ENCODE data around the gene CRB3.

Gene CRB3

GRCh38 chr19:6443986-6444385 is 20.1 kb upstream of the CRB3 start:
- DNase-seq (ENCODE audit: low spot score), result no peak
- TF ChIP-seq CTCF (IDR thresholded peaks at IDR 0.05; ENCODE audit: extremely low read depth, missing control alignments), result no peak

GRCh38 chr19:6446452-6446851 is 17.6 kb upstream of the CRB3 start:
- DNase-seq (ENCODE audit: low spot score), result no peak
- TF ChIP-seq CTCF (IDR thresholded peaks at IDR 0.05; ENCODE audit: extremely low read depth, missing control alignments), result no peak

GRCh38 chr19:6448045-6448444 is 16.0 kb upstream of the CRB3 start:
- no peak for DNase-seq (ENCODE audit: low spot score)
- no peak for TF ChIP-seq CTCF (IDR thresholded peaks at IDR 0.05; ENCODE audit: extremely low read depth, missing control alignments)

- DNase-seq (ENCODE audit: low spot score), result no peak
- TF ChIP-seq CTCF (IDR thresholded peaks at IDR 0.05; ENCODE audit: extremely low read depth, missing control alignments), result no peak
Measured at GRCh38 chr19:6450166-6450565, 13.9 kb upstream of the CRB3 start.

- DNase-seq (ENCODE audit: low spot score), result no peak
Measured at GRCh38 chr19:6451583-6452222, 12.4 kb upstream of the CRB3 start.

GRCh38 chr19:6452223-6452614 is 11.9 kb upstream of the CRB3 start:
- TF ChIP-seq CTCF (IDR thresholded peaks at IDR 0.05; ENCODE audit: extremely low read depth, missing control alignments), result no peak
- DNase-seq (ENCODE audit: low spot score), result no peak

More at GRCh38 chr19:6451583-6452222, 12.4 kb upstream of the CRB3 start:
- TF ChIP-seq CTCF (IDR thresholded peaks at IDR 0.05; ENCODE audit: extremely low read depth, missing control alignments), result no peak

- DNase-seq (ENCODE audit: low spot score), result no peak
- no peak for TF ChIP-seq CTCF (IDR thresholded peaks at IDR 0.05; ENCODE audit: extremely low read depth, missing control alignments)
Measured at GRCh38 chr19:6452899-6453298, 11.2 kb upstream of the CRB3 start.
